Mucosa of stomach (tissue), 1 donor: ENCODE data around the gene LCE2B.
"Not testable (repeated sequence)": the region's sequence is repeated elsewhere in the genome, so short reads cannot be mapped to it uniquely, and the experiment has no call there.

Experiments used
- H3K27me3 ChIP-seq: one replicate; pipeline ENCODE4 v1.7.0; 2013; ENCODE audit warnings: mild to moderate bottlenecking, low read length; ENCODE audit not compliant: control insufficient read depth, insufficient read depth
- H3K36me3 ChIP-seq: one replicate; pipeline ENCODE4 v1.7.0; 2013; ENCODE audit warnings: low read length; ENCODE audit not compliant: control insufficient read depth, insufficient read depth
- H3K4me1 ChIP-seq: one replicate; pipeline ENCODE4 v1.7.0; 2013; ENCODE audit warnings: mild to moderate bottlenecking, low read length; ENCODE audit not compliant: control insufficient read depth, insufficient read depth
- H3K4me3 ChIP-seq: one replicate; pipeline ENCODE4 v1.7.0; 2013; ENCODE audit warnings: low read length
- H3K9ac ChIP-seq: one replicate; pipeline ENCODE4 v1.7.0; 2013; ENCODE audit warnings: mild to moderate bottlenecking, low read length, moderate library complexity
- H3K9me3 ChIP-seq: one replicate; pipeline ENCODE4 v1.7.0; 2013; ENCODE audit warnings: mild to moderate bottlenecking, low read length, moderate library complexity; ENCODE audit not compliant: control insufficient read depth
- donor health status: Pancreatic carcinoma.

Gene LCE2B

DNA sequence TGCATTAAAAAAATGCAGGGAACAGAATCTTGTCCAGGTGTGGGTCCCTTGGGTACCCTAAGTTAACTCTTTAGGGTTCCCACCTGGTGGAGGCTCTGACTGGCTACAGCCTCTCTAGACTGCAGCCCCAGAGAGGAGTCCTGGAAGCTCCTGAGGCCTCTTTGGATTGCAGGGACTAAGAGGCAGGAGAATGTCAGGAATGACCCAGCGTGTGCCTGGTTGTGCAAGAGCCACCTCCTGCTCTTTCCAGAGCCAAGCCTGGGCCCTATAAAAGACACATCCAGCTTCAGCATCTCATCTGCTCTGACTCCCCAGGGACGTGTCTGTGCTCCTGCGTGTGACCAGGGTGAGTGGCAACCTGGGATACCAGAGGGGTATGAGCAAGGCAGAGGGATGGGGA is 10.9 kb upstream of the LCE2B start, which contains the start of gene LCE2C:
TSS of gene LCE2C (plus strand) at position 297 of the 400 bp plus-strand sequence. CDS start 737 bp downstream, outside the sequence.
- not testable (repeated sequence) for H3K9me3 ChIP-seq, H3K4me3 ChIP-seq, H3K27me3 ChIP-seq, H3K36me3 ChIP-seq, H3K9ac ChIP-seq, H3K4me1 ChIP-seq

DNA sequence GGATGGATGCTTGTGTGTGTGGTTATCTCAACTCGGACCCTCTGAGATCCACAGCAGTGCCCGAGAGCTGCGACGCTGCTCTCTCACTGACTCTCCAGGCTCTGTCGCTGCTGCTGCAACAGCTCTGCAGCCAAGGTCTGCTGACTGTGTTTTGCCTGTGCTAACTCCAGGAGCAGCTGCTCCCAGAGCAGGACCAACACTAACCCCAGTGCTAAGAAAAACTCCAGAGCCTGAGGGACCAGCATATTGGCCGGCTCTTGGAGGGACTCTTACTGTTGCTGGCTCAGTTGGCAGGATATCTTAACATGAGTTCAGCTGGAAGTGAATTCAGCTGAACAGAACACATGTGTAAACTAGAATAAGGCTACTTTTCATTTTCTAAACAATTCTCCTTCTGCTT is 6.5 kb upstream of the LCE2B start:
- no peaks in the 10 kb centered on the region for H3K9me3 ChIP-seq

DNA sequence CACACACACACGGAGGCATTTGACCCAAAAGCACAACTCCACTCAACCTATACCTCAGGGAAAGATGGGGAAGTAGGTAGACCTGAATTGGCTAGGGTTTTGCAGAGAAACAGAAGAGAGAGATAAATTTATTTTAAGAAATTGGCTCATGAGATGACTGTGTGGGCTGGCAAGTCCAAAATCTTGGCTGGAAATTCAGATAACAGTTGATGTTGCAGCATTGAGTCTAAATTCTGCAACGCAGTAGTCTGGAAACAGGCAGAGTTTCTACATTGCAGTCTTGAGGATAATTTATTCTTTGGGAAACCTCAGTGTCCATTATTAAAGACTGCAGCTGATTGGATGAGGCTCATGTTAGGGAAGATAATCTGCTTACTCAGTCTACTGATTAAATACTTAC is 4.3 kb upstream of the LCE2B start:
- Histone ChIP-seq H3K9me3 (no peaks in the 10 kb centered on the region), H3K9ac (no peak overlapping the region), H3K36me3 (no peaks in the 10 kb centered on the region), H3K4me3 (no peak overlapping the region), H3K4me1 (no peaks in the 10 kb centered on the region), H3K27me3 (no peaks in the 10 kb centered on the region)

More for the DNA sequence above, 6.5 kb upstream of the LCE2B start:
- H3K4me1 ChIP-seq, result no peaks in the 10 kb centered on the region
- no peak overlapping the region for H3K4me3 ChIP-seq
- no peaks in the 10 kb centered on the region for H3K36me3 ChIP-seq
- H3K9ac ChIP-seq, result no peak overlapping the region
- no peaks in the 10 kb centered on the region for H3K27me3 ChIP-seq

DNA sequence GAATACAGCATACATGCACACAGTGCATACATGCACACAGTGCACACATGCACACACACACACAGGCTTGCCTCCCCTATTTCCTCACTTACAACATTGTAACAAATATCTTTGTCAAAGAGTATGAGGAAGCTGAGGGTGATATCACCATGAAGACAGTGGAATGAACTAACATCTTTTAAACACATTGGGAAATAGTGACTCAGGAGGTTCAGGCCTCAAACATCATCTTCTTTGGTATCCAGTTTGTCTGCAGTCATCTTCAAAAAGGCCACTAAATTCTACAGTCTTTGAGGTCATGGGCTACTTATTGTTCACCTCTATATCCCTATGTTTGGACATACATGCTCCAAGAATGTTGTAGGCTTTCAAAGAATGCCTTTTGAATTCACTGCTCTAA is 2.1 kb upstream of the LCE2B start:
- Histone ChIP-seq H3K9ac (no peak overlapping the region), H3K36me3 (no peaks in the 10 kb centered on the region), H3K4me1 (no peaks in the 10 kb centered on the region), H3K4me3 (no peak overlapping the region), H3K27me3 (no peaks in the 10 kb centered on the region), H3K9me3 (no peaks in the 10 kb centered on the region)

DNA sequence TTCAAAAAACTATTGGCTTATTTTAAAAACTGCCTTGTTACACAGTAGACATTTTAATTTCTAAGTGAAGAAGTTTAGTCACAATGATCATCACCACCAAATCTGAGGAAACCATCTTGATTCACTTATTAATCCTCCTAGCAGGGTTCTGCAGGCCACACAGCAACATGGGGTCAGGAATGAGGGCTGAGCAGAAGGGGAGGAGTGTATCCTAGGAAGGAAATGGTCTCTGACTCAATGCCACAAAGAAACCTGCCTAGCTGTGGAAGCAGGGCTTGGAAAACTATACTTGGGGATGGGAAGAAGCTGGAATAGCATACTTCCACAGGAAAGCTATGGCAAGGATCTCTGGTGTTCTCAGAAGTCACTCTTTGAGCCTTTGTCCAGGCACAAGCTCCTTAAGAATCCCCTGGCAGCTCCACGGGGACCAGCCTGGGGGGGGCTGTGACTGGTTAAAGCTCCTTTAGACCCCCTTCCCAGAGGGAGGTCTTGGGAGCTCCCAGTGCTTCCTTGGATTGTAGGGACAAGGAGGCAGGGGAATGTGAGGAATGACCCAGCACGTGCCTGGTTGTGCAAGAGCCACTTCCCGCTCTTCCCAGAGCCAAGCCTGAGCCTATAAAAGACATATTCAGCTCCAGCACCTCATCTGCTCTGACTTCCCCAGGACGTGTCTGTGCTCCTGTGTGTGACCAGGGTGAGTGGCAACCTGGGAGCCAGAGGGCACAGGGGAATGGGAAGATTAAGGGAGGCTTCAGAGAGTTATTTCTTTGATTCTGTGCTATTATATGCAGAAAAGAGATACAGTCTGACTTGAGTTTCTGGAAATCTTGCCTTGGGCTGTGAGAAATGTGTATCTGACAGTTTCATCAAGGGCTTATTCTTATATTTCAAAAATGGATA is 12.0 kb downstream of the LCE2B start, which contains the start of gene LCE2A:
TSS of gene LCE2A (plus strand) at position 645 of the 900 bp plus-strand sequence. CDS start 557 bp downstream, outside the sequence.
- H3K36me3 ChIP-seq, result no peaks in the 10 kb centered on the region
- H3K4me3 ChIP-seq, result no peak within 1 kb of the TSS
- no peaks in the 10 kb centered on the region for H3K4me1 ChIP-seq
- H3K9me3 ChIP-seq, result no peaks in the 10 kb centered on the region
- no peak within 1 kb of the TSS for H3K9ac ChIP-seq
- H3K27me3 ChIP-seq, result no peaks in the 10 kb centered on the region

DNA sequence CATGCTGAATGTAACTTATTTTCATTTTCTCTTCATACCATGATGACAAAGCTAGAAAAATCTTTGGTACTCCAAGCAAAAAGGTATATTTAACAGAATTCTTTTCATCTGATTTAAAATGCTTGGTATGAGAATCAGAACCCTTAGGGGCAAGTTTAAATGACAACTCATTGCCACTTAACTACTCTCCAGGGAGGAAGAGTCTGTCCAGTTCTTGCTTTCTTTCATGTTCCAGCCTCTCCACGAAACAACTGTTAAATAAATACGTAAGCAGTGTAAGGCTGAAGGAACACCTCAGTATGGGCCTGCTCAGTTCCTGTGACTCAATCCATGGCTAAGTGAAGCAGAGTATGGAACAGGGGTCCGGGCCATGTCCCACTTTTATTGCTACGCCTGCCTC is 13.8 kb downstream of the LCE2B start:
- no peaks in the 10 kb centered on the region for H3K9me3 ChIP-seq
- no peaks in the 10 kb centered on the region for H3K36me3 ChIP-seq
- H3K4me3 ChIP-seq, result no peak overlapping the region
- H3K9ac ChIP-seq, result no peak overlapping the region
- no peaks in the 10 kb centered on the region for H3K27me3 ChIP-seq
- no peaks in the 10 kb centered on the region for H3K4me1 ChIP-seq

DNA sequence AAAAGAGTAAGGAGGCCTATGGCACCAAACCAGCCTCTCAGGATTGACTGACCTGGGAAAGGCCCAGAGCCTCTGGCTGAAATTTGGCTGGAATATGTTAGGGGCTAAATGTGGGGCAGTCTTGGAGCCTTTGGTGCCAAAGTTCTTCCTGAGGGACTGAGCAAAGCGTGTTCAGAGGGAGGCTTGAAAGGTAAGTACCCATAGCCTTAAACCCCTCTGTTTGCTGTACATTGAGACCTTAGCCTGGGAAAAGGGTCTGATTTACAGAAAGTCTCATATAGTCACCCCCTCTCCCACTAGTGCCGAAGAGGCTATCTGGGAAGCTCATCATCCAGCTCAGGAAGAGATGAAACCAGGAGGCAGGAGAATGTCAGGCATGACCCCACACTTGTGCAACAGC is 21.9 kb downstream of the LCE2B start, which contains the start of gene LCE4A:
TSS of gene LCE4A (plus strand) at position 301 of the 400 bp plus-strand sequence. CDS start 916 bp downstream, outside the sequence.
- Histone ChIP-seq H3K9ac (no peak within 1 kb of the TSS), H3K4me3 (no peak within 1 kb of the TSS), H3K36me3 (no peaks in the 10 kb centered on the region), H3K4me1 (no peaks in the 10 kb centered on the region), H3K9me3 (no peaks in the 10 kb centered on the region), H3K27me3 (no peaks in the 10 kb centered on the region)

DNA sequence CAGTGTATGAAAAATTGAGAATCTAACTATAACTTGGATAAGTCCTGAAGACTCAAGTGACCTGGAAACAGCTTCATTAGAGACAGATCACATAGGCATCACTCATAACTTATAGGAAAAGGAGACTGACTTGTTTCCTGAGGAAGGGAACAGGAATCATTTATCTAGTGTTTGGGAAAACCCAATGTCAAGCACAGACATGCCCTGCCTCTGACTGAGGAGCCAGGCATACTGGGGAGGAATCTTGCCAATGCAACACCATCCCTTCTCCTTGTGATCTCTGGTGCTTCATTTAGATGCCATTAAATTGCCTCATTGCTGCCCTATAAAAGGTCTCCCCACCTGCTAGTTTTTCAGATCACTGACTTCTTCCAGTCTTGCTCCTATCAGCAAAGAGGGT is 32.3 kb downstream of the LCE2B start:
- H3K36me3 ChIP-seq, result no peaks in the 10 kb centered on the region

DNA sequence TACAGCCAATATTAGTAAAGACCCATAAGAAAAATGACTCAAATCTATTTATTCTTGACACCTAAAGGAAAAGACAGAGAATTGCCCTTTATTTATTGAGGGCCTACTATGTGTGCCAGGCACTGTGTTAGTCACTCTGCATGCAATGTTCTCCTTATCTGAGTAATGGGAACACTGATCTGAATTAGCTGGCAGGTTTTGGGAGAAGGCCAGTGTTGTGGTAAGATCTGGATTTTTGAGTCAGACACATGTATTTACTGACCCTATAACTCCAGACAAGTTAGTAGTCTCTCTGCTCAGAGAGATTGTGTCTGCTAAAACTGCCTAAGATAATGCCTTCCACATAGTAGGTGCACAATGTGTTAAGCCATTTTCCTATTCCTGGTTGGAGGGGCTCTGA is 39.3 kb downstream of the LCE2B start:
- no peaks in the 10 kb centered on the region for H3K4me1 ChIP-seq
- no peak overlapping the region for H3K9ac ChIP-seq
- H3K36me3 ChIP-seq, result no peaks in the 10 kb centered on the region
- H3K27me3 ChIP-seq, result peaks cover 6% of the 10 kb centered on the region
- H3K9me3 ChIP-seq, result no peaks in the 10 kb centered on the region
- no peak overlapping the region for H3K4me3 ChIP-seq

More for the DNA sequence above, 32.3 kb downstream of the LCE2B start:
- no peaks in the 10 kb centered on the region for H3K9me3 ChIP-seq
- no peaks in the 10 kb centered on the region for H3K27me3 ChIP-seq
- no peaks in the 10 kb centered on the region for H3K4me1 ChIP-seq
- H3K9ac ChIP-seq, result no peak overlapping the region
- H3K4me3 ChIP-seq, result no peak overlapping the region

DNA sequence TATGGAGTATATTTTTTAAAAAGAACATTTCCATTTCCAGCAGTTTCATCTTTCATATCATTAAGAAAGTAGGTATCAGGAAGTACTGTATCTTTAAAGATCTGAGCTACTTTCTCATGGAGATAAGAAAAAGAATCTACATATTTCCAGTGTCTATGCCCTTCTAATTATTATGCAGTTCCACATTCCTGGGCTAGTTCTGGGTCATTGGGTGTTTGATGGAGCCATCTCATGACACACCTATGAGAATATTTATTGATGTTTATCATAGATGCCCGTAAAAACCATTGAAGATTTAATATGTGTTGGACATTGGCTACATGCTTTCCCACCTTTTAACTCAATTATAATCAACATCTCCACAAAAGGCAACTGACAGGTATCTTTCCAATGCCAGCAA is 43.1 kb downstream of the LCE2B start:
- Histone ChIP-seq H3K4me3 (no peak overlapping the region), H3K4me1 (no peaks in the 10 kb centered on the region), H3K36me3 (no peaks in the 10 kb centered on the region), H3K9ac (no peak overlapping the region), H3K27me3 (peaks cover 6% of the 10 kb centered on the region), H3K9me3 (no peaks in the 10 kb centered on the region)

DNA sequence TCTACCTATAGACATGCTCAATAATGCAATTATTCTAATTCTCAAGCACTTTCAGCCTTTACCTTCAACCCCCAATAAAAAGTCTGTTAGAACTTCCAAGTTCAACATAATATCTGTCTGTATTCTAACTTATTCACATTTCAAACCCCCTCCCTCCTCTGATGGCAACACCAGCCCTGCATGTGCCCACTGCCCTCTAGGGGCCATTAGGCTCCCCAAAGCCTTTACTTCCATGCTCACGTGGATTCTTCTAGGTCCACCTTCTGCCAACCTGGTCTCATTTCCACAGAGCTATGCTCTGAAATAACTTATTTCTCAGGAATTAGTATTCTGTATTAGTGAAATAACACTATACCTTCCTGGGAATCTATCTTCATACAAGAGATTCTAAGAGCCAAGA is 49.7 kb downstream of the LCE2B start:
- H3K27me3 ChIP-seq, result no peaks in the 10 kb centered on the region
- H3K4me3 ChIP-seq, result no peak overlapping the region
- no peaks in the 10 kb centered on the region for H3K36me3 ChIP-seq
- no peak overlapping the region for H3K9ac ChIP-seq
- no peaks in the 10 kb centered on the region for H3K4me1 ChIP-seq
- H3K9me3 ChIP-seq, result no peaks in the 10 kb centered on the region
